PFSK-1 (cell line): Measurements from ENCODE around the gene CDA.

Experiments
- FOXP2 ChIP-seq: optimal IDR thresholded peaks from 2 replicates; pipeline ENCODE3; 2011; ENCODE audit warnings: borderline replicate concordance, control low read depth, inconsistent platforms; ENCODE audit not compliant: insufficient read depth; ENCODE audit errors: extremely low read length, extremely low read depth
- POLR2AphosphoS5 ChIP-seq: IDR thresholded peaks from 2 replicates; pipeline ENCODE4 v1.6.1; 2012; ENCODE audit warnings: low read depth, mild to moderate bottlenecking, control low read depth, low read length, moderate library complexity
- SIN3A ChIP-seq: IDR thresholded peaks from 2 replicates; pipeline ENCODE4 v1.6.1; 2012; ENCODE audit warnings: mild to moderate bottlenecking, low read length, moderate library complexity, borderline replicate concordance; ENCODE audit not compliant: insufficient read depth
- TAF1 ChIP-seq: IDR thresholded peaks from 2 replicates; pipeline ENCODE4 v1.6.1; 2012; ENCODE audit warnings: low read length, control low read depth, borderline replicate concordance; ENCODE audit not compliant: insufficient read depth
- TF ChIP-seq, protein P1 (sequence below), 2 experiments: IDR thresholded peaks; 2 replicates each; pipeline versions ENCODE4 v1.6.1 to v1.8.0; 2011 to 2012; ENCODE audit warnings: low read depth in 2 of 2, low read length in 2 of 2, control low read depth in 1 of 2, inconsistent platforms in 1 of 2, mild to moderate bottlenecking in 1 of 2, moderate library complexity in 1 of 2; ENCODE audit not compliant: insufficient read depth in 1 of 2

Gene CDA

DNA sequence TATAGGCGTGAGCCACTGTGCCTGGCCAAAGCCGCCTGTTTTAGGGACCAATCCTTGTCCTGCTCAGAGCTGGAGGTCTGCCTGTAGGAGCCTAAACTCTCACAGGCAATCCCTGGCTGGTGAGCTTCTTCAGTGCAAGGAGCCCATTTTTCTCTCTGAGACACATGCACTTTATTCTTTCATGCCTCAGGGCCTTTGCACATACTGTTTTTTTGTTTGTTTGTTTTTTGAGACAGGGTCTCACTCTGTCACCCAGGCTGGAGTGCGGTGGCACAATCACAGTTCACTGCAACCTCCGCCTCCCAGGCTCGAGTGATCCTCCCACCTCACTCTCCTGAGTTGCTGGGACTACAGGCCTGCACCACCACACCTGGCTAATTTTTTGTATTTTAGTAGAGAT lies 22.8 kb downstream of the CDA start:
- no peak for TF ChIP-seq TAF1
- TF ChIP-seq, protein P1, sequence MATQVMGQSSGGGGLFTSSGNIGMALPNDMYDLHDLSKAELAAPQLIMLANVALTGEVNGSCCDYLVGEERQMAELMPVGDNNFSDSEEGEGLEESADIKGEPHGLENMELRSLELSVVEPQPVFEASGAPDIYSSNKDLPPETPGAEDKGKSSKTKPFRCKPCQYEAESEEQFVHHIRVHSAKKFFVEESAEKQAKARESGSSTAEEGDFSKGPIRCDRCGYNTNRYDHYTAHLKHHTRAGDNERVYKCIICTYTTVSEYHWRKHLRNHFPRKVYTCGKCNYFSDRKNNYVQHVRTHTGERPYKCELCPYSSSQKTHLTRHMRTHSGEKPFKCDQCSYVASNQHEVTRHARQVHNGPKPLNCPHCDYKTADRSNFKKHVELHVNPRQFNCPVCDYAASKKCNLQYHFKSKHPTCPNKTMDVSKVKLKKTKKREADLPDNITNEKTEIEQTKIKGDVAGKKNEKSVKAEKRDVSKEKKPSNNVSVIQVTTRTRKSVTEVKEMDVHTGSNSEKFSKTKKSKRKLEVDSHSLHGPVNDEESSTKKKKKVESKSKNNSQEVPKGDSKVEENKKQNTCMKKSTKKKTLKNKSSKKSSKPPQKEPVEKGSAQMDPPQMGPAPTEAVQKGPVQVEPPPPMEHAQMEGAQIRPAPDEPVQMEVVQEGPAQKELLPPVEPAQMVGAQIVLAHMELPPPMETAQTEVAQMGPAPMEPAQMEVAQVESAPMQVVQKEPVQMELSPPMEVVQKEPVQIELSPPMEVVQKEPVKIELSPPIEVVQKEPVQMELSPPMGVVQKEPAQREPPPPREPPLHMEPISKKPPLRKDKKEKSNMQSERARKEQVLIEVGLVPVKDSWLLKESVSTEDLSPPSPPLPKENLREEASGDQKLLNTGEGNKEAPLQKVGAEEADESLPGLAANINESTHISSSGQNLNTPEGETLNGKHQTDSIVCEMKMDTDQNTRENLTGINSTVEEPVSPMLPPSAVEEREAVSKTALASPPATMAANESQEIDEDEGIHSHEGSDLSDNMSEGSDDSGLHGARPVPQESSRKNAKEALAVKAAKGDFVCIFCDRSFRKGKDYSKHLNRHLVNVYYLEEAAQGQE (IDR thresholded peaks at IDR 0.05; ENCODE audit: insufficient read depth in 1 of 2, low read depth in 2 of 2, low read length in 2 of 2) = no peak
- TF ChIP-seq POLR2AphosphoS5 = no peak
- no peak for TF ChIP-seq SIN3A
- no peak for TF ChIP-seq FOXP2

DNA sequence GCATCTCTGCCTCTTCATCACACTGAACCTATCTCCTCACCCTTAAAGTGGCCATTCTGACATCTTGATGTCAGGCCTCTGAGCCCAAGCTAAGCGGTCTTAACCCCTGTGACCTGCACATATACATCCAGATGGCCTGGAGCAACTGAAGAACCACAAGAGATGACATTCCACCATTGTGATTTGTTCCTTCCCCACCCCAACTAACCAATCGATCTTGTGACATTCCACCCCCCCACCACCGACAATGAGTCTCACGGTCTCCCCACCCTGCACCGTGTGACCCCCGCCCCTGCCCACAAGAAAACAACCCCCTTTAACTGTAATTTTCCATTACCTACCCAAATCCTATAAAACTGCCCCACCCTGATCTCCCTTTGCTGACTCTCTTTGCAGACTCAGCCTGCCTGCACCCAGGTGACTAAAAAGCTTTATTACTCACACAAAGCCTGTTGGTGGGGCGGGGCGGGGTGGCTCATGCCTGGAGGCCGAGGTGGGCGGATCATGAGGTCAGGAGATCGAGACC lies 23.4 kb downstream of the CDA start:
- no peak for TF ChIP-seq FOXP2
- no peak for TF ChIP-seq SIN3A
- TF ChIP-seq POLR2AphosphoS5 = no peak
- no peak for TF ChIP-seq TAF1
- TF ChIP-seq, protein P1 (IDR thresholded peaks at IDR 0.05; ENCODE audit: insufficient read depth in 1 of 2, low read depth in 2 of 2, low read length in 2 of 2) = no peak

DNA sequence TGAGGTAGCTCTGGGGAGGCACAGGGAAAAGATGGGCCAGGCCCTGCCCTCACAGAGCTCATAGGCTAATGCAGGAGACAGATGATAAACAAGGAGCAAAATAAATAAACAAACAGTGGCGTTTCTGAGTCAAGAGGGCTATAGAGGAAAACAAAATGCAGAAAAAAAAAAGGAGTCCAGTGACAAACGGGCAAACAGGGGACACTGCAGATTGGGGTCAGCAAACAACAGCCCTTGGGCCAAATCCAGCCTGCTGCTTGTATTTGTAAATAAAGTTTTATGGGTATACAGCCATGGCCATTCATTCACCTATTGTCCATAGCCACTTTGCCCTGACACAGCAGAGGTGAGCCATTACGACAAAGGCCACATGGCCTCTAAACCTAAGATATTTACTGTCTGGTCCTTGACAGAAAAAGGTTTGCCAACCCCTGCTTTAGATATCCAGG lies 25.3 kb downstream of the CDA start:
- TF ChIP-seq SIN3A (no peak), POLR2AphosphoS5 (no peak), TAF1 (no peak), FOXP2 (no peak)
- TF ChIP-seq, protein P1 (IDR thresholded peaks at IDR 0.05; ENCODE audit: insufficient read depth in 1 of 2, low read depth in 2 of 2, low read length in 2 of 2) = no peak

DNA sequence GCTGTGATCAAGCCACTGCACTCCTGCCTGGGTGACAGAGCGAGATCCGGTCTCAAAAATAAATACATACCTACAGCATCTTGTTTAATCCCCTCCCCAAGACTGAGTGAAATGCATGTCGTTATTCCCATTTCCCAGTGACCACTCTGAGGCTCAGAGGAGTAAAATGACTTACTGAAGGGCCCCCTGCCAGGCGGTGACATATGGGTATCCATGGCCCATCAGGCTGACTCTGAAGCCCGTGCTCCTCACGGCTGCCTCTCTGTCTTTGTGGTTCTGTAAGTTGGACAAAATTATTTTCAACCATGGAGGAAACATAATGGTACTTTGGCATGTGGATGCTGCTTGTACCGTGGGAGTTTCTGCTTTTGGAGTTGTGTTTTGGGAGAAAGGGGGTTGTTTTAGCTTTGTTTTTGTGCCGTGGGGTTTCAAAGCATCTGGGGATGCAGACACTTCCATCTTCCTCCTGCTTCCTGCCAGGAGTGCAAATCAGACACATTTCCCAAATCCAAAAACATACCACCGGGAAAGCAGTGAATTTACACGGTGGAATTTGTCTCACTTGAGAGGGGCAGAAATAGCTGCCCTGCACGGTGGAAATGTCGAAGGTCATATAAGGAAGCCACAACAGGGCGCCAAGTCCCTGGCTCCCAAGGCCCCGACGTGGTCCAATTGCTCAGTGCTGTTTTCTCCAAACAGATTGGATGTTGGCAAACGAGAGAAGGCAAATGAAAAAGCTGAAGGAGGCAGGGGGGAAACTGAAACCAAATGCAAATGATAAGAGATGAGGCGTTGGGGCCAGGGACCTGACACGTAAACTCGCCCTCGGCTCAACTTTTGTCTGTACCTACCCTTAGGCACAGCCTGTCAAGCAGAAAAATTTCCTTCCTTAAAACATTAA lies 27.3 kb downstream of the CDA start:
- TF ChIP-seq, protein P1 (IDR thresholded peaks at IDR 0.05; ENCODE audit: insufficient read depth in 1 of 2, low read depth in 2 of 2, low read length in 2 of 2) = no peak
- TF ChIP-seq FOXP2 = no peak
- no peak for TF ChIP-seq TAF1
- no peak for TF ChIP-seq POLR2AphosphoS5
- no peak for TF ChIP-seq SIN3A
